ENCODE data around the gene TMEM200A. TPM values are rescaled to one million over a fixed set of nuclear protein-coding genes. Genes with fewer than 3 reads are reported as not detected.

The TMEM200A gene
- total and polyA plus RNA-seq, 2 of the 8 experiments (the other 6 are each of a cell fraction or from before 2014, with no cell fraction given): 6.2 to 13.9 TPM

DNA sequence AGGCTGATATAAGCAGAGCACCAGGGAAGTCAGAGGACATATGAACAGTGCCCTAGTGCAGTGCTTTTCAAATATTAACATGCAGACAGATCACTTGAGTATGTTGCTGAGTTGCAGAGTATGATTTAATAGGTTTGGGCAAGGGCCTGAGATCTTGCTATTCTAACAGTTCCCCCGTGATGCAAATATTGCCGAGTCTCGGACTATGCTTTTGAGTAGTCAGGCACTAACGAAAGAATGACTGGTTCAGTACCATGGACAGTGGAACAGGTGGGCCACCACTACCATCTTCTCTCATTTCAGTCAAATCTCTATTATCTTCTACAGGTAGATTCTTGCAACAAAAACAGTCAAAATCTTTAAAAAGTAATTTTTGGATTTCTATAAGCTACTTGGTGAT, 3.7 kb upstream of the TMEM200A start:
- Histone ChIP-seq H2BK5ac (ENCODE audit: low read depth, low read length) (no peak overlapping the region), H4K91ac (replicated peaks; ENCODE audit: insufficient read length, low read length) (no peak overlapping the region), H3K14ac (ENCODE audit: insufficient read length) (no peak overlapping the region), H3K9me3 (ENCODE audit: insufficient read depth in 2 of 2, low read depth in 1 of 2, low read length in 1 of 2) (no peaks in the 10 kb centered on the region), H3K79me1 (ENCODE audit: low read depth, low read length) (no peaks in the 10 kb centered on the region), H3K4me2 (ENCODE audit: insufficient read depth in 1 of 2, low read depth in 2 of 2, low read length in 2 of 2) (no peak overlapping the region), H3K9ac (replicated peaks in 1 of 4; ENCODE audit: extremely low read depth in 1 of 4, low read depth in 3 of 4, low read length in 3 of 4) (no peak overlapping the region; a peak in 1 of 7 replicates), H3K18ac (ENCODE audit: extremely low read depth, low read length) (no peak overlapping the region), H4K8ac (ENCODE audit: extremely low read depth, insufficient read depth, low read length) (no peak overlapping the region), H3K79me2 (ENCODE audit: control insufficient read depth in 1 of 2, insufficient read depth in 2 of 2, low read length in 2 of 2) (peaks cover 0 to 3% of the 10 kb centered on the region in 2 experiments; a peak in 1 of 4 replicates), H3K27ac (ENCODE audit: low read depth, low read length) (no peak overlapping the region), H2AFZ (ENCODE audit: low read length) (no peak overlapping the region), H3K23ac (ENCODE audit: insufficient read length) (no peak overlapping the region), H3K56ac (replicated peaks; ENCODE audit: insufficient read length, low read depth, low read length) (no peak overlapping the region), H2BK12ac (ENCODE audit: low read depth, low read length) (no peak overlapping the region), H4K20me1 (replicated peaks in 1 of 2; ENCODE audit: control insufficient read depth in 1 of 2, insufficient read depth in 2 of 2, low read length in 2 of 2) (no peaks in the 10 kb centered on the region), H2BK20ac (ENCODE audit: low read length) (no peak overlapping the region), H3K4ac (replicated peaks; ENCODE audit: insufficient read length, low read depth, low read length) (no peak overlapping the region), H3K23me2 (ENCODE audit: low read depth, low read length) (peaks cover 5% of the 10 kb centered on the region), H2AK5ac (ENCODE audit: low read depth, low read length) (no peak overlapping the region), H2BK120ac (replicated peaks; ENCODE audit: low read depth, low read length) (no peak overlapping the region), H4K5ac (ENCODE audit: insufficient read length, low read depth, low read length) (no peak overlapping the region), H3K27me3 (replicated peaks in 1 of 4; ENCODE audit: control insufficient read depth in 3 of 4, extremely low read depth in 1 of 4, insufficient read depth in 3 of 4, low read length in 3 of 4) (no peaks in the 10 kb centered on the region), H2BK15ac (ENCODE audit: low read length) (no peak overlapping the region), H3K4me1 (replicated peaks in 1 of 4; ENCODE audit: control insufficient read depth in 3 of 4, insufficient read depth in 4 of 4, low read length in 3 of 4) (no peaks in the 10 kb centered on the region; a peak in 1 of 7 replicates), H3K36me3 (ENCODE audit: control insufficient read depth in 2 of 4, insufficient read depth in 4 of 4, low read length in 3 of 4) (no peaks in the 10 kb centered on the region; a peak in 1 of 8 replicates), H3K4me3 (ENCODE audit: extremely low read depth in 1 of 4, insufficient read depth in 2 of 4, low read depth in 3 of 4, low read length in 4 of 4) (no peak overlapping the region)
- no peak for FAIRE-seq
- TF ChIP-seq, protein P1, sequence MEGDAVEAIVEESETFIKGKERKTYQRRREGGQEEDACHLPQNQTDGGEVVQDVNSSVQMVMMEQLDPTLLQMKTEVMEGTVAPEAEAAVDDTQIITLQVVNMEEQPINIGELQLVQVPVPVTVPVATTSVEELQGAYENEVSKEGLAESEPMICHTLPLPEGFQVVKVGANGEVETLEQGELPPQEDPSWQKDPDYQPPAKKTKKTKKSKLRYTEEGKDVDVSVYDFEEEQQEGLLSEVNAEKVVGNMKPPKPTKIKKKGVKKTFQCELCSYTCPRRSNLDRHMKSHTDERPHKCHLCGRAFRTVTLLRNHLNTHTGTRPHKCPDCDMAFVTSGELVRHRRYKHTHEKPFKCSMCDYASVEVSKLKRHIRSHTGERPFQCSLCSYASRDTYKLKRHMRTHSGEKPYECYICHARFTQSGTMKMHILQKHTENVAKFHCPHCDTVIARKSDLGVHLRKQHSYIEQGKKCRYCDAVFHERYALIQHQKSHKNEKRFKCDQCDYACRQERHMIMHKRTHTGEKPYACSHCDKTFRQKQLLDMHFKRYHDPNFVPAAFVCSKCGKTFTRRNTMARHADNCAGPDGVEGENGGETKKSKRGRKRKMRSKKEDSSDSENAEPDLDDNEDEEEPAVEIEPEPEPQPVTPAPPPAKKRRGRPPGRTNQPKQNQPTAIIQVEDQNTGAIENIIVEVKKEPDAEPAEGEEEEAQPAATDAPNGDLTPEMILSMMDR (IDR thresholded peaks at IDR 0.05; ENCODE audit: control extremely low read depth in 1 of 3, insufficient read depth in 1 of 3, low read depth in 1 of 3, low read length in 3 of 3): no peak
- TF ChIP-seq SIN3A (conservative IDR thresholded peaks at IDR 0.05 in 1 of 2, IDR thresholded peaks at IDR 0.05 in 1 of 2; ENCODE audit: low read depth in 1 of 2, low read length in 2 of 2): 0 out of 4 replicates have a peak, but pooled peaks have one; percentile 43 to 48
- ChIA-PET POLR2A (ENCODE audit: partially characterized antibody) (no interaction called here), CTCF (ENCODE audit: partially characterized antibody) (interaction anchor here (1.4 kb wide), 1 partner anchor 40 kb away, joined by 3 read pairs; no protein-coding TSS in a partner anchor)
- DNase-seq (ENCODE audit: low read depth in 1 of 2, low spot score in 2 of 2): peak in 1 of 2 experiments; percentile 50
- WGBS, 2 experiments (ENCODE audit: extremely low coverage in 1 of 2, insufficient coverage in 1 of 2, insufficient read length in 1 of 2, insufficient replicate concordance in 2 of 2, low coverage in 1 of 2, low lambda C conversion rate in 2 of 2, missing lambda C conversion rate in 1 of 2): 79% methylated on average over 4 of the region's 4 CpGs; no CpG with 5 or more reads in 1 of the 2 experiments
